Measurements from ENCODE around the gene RAD51C. TPM values are rescaled to one million over a fixed set of nuclear protein-coding genes. Genes with fewer than 3 reads are reported as not detected.

RAD51C gene
- total and polyA plus RNA-seq, 9 of the 15 experiments (the other 6 are each of a cell fraction or from before 2014, with no cell fraction given): 93.9 to 341 (median 135) TPM

- no peak for TF ChIP-seq AFF4 (CRISPR knock-in tag; IDR thresholded peaks at IDR 0.05)
- no peak for TF ChIP-seq KLF13 (tag; IDR thresholded peaks at IDR 0.05; ENCODE audit: borderline replicate concordance, low read depth)
Observed at GRCh38 chr17:58694302-58694701, 1.9 kb downstream of the RAD51C start (continued).

- TF ChIP-seq ZNF395 (CRISPR knock-in tag; IDR thresholded peaks at IDR 0.05): no peak
- no peak for TF ChIP-seq ESRRB (CRISPR knock-in tag; IDR thresholded peaks at IDR 0.05; ENCODE audit: borderline replicate concordance)
- TF ChIP-seq NFRKB (IDR thresholded peaks at IDR 0.05; ENCODE audit: low read depth): no peak
- TF ChIP-seq ZNF57 (CRISPR knock-in tag; IDR thresholded peaks at IDR 0.05): no peak
- no peak for TF ChIP-seq POLR3A (IDR thresholded peaks at IDR 0.05; ENCODE audit: borderline replicate concordance, extremely low read depth, insufficient read depth, insufficient read length)
- TF ChIP-seq ARID2 (IDR thresholded peaks at IDR 0.05): no peak
- H3K27ac ChIP-seq (ENCODE audit: extremely low read depth, low read depth, low read length): no peak overlapping the region
- in situ Hi-C loops (cut with MboI) (no loop called here), intact Hi-C loops (cut with micrococcal nuclease) (no loop called here)
- H3K4me2 ChIP-seq (ENCODE audit: insufficient read depth, low read length): no peak overlapping the region
- BruUV-seq (replicated peaks): no TSS peak
- ChIA-PET CTCF (ENCODE audit: low intra/inter-chr PET ratio) (no interaction called here), POLR2A (interaction anchor here (1.3 to 4.5 kb wide), 2 partner anchors 16 to 63 kb away, joined by 4 to 41 read pairs; no protein-coding TSS in a partner anchor)
- no peak overlapping the region; a peak in 1 of 4 replicates for H3K9ac ChIP-seq (ENCODE audit: insufficient read depth in 1 of 2, low read depth in 2 of 2, low read length in 2 of 2)
- no peak for ATAC-seq
- H3K4me1 ChIP-seq (replicated peaks in 1 of 2; ENCODE audit: control insufficient read depth in 2 of 2, insufficient read depth in 2 of 2, low read length in 2 of 2): peaks cover 6% of the 10 kb centered on the region in 2 experiments
- H2AFZ ChIP-seq (ENCODE audit: low read depth, low read length): no peak overlapping the region
- H3K36me3 ChIP-seq (ENCODE audit: control insufficient read depth, insufficient read depth, low read length): peaks cover 35% of the 10 kb centered on the region
- peaks cover 32% of the 10 kb centered on the region for H3K79me2 ChIP-seq (ENCODE audit: control insufficient read depth, insufficient read depth, low read length)
- H3K27me3 ChIP-seq (ENCODE audit: control insufficient read depth in 2 of 2, insufficient read depth in 2 of 2, low read length in 2 of 2): no peaks in the 10 kb centered on the region
- WGBS (ENCODE audit: insufficient coverage, low coverage, missing lambda C conversion rate): 67% methylated on average over 1 of the region's 1 CpG
- no peak for FAIRE-seq
- no peak for DNase-seq (ENCODE audit: extremely low read depth in 1 of 4, low spot score in 3 of 4)
- no peak overlapping the region for H3K4me3 ChIP-seq
- H3K9me1 ChIP-seq (ENCODE audit: control insufficient read depth, insufficient read depth, low read length): no peaks in the 10 kb centered on the region
- H3K9me3 ChIP-seq (replicated peaks; ENCODE audit: control insufficient read depth, insufficient read depth, low read depth, low read length): peaks cover 3% of the 10 kb centered on the region
- H4K20me1 ChIP-seq (replicated peaks; ENCODE audit: control insufficient read depth, insufficient read depth, low read length): no peaks in the 10 kb centered on the region
Observed at GRCh38 chr17:58694826-58695225, 2.4 kb downstream of the RAD51C start.

Data from K562 (cell line).